B cell (primary cell): Measurements from ENCODE around the gene SIRT3. TPM values are rescaled to one million over a fixed set of nuclear protein-coding genes. Genes with fewer than 3 reads are reported as not detected.

ENCODE experiments used
- ATAC-seq: fragments of 200-7000 bp; cut with Tn5 transposase; one replicate; pipeline ENCODE4 v1.10.0; 2021; ENCODE audit warnings: low read depth, mild to moderate bottlenecking, moderate number of reproducible peaks, moderate library complexity
- CTCF ChIA-PET: fragments of 350-600 bp; sonication (Branson Sonifier 250); formaldehyde crosslinking; loops from one replicate; lab custom pipeline; 2021; ENCODE audit warnings: antibody characterized with exemption, inconsistent platforms; lab: Charles Lee
- POLR2A ChIA-PET: fragments of 350-600 bp; sonication (Branson Sonifier 250); formaldehyde crosslinking; loops from one replicate; lab custom pipeline; 2021; ENCODE audit warnings: antibody characterized with exemption; lab: Charles Lee
- DNase-seq: peaks from one replicate; pipeline ENCODE4 v3.0.0; 2013
- H2AFZ ChIP-seq: 2 replicates; pipeline ENCODE4 v1.6.1; 2012; ENCODE audit warnings: mild to moderate bottlenecking, low read depth, low read length; ENCODE audit not compliant: insufficient read depth, poor library complexity, severe bottlenecking
- H3K27ac ChIP-seq, 2 donors: 1 replicate in 1 of 2; 2 replicates in 1 of 2; pipeline ENCODE4 v1.5.1; 2012 to 2013; ENCODE audit warnings: low read length in 2 of 2, mild to moderate bottlenecking in 2 of 2, moderate library complexity in 1 of 2
- H3K27me3 ChIP-seq, 4 experiments: fragments of 200-600 bp in 1 of 4; sonication (generic) in 1 of 4; replicated peaks in 1 of 4; 1 replicate in 2 of 4; 2 replicates in 2 of 4; pipeline versions ENCODE4 v1.6.1 to v1.7.0; 2013 to 2016; ENCODE audit warnings: low read length in 3 of 4, mild to moderate bottlenecking in 2 of 4, mixed read lengths in 1 of 4, moderate library complexity in 1 of 4; ENCODE audit not compliant: insufficient read depth in 4 of 4, control insufficient read depth in 3 of 4; ENCODE audit errors: control extremely low read depth in 1 of 4
- H3K36me3 ChIP-seq, 2 experiments: replicated peaks in 1 of 2; 1 replicate in 1 of 2; 2 replicates in 1 of 2; pipeline versions ENCODE4 v1.6.1 to v1.7.1; 2013; ENCODE audit warnings: low read length in 1 of 2; ENCODE audit not compliant: insufficient read depth in 2 of 2, control insufficient read depth in 1 of 2; ENCODE audit errors: control extremely low read depth in 1 of 2, extremely low read depth in 1 of 2
- H3K4me1 ChIP-seq, 2 donors: fragments of 200-600 bp in 1 of 2; sonication (generic) in 1 of 2; 1 replicate in 1 of 2; 2 replicates in 1 of 2; pipeline versions ENCODE4 v1.5.1 to v1.6.1; 2013 to 2017; ENCODE audit warnings: low read length in 2 of 2; ENCODE audit not compliant: control insufficient read depth in 2 of 2, insufficient read depth in 2 of 2
- H3K4me2 ChIP-seq: replicated peaks from 2 replicates; pipeline ENCODE3; 2012; ENCODE audit warnings: mild to moderate bottlenecking, low read depth, low read length; ENCODE audit not compliant: poor library complexity, severe bottlenecking
- H3K4me3 ChIP-seq, 5 experiments: fragments of 200-600 bp in 1 of 5; sonication (generic) in 1 of 5; 1 replicate in 3 of 5; 2 replicates in 2 of 5; pipeline versions ENCODE4 v1.5.1 to v1.7.0; 2011 to 2016; ENCODE audit warnings: low read length in 4 of 5, mild to moderate bottlenecking in 4 of 5, low read depth in 2 of 5, control low read depth in 1 of 5, moderate library complexity in 1 of 5; ENCODE audit not compliant: insufficient read depth in 1 of 5; ENCODE audit errors: control extremely low read depth in 1 of 5, extremely low read depth in 1 of 5
- H3K79me2 ChIP-seq: fragments of 200-600 bp; sonication (generic); one replicate; pipeline ENCODE4 v1.6.0; 2016; ENCODE audit warnings: low read length; ENCODE audit not compliant: control insufficient read depth, insufficient read depth
- H3K9ac ChIP-seq: fragments of 200-600 bp; sonication (generic); 2 replicates; pipeline ENCODE4 v1.6.1; 2017; ENCODE audit warnings: mild to moderate bottlenecking, low read length, moderate library complexity
- H3K9me3 ChIP-seq, 3 donors: one replicate each; pipeline versions ENCODE4 v1.6.1 to v1.7.1; 2013; ENCODE audit warnings: low read length in 2 of 3; ENCODE audit not compliant: control insufficient read depth in 2 of 3, insufficient read depth in 1 of 3; ENCODE audit errors: control extremely low read depth in 1 of 3
- H4K20me1 ChIP-seq: 2 replicates; pipeline ENCODE4 v1.6.0; 2012; ENCODE audit warnings: mild to moderate bottlenecking, low read length; ENCODE audit not compliant: insufficient read depth, control insufficient read depth, poor library complexity, severe bottlenecking
- H3K27ac Mint-ChIP-seq: one replicate; pipeline ENCODE4 v1.8.0; 2021; ENCODE audit warnings: mixed read lengths
- H3K27me3 Mint-ChIP-seq: one replicate; pipeline ENCODE4 v1.8.0; 2021; ENCODE audit warnings: mixed read lengths
- H3K4me1 Mint-ChIP-seq: one replicate; pipeline ENCODE4 v1.8.0; 2021; ENCODE audit warnings: mixed read lengths
- H3K4me3 Mint-ChIP-seq: one replicate; pipeline ENCODE4 v1.8.0; 2021; ENCODE audit warnings: mixed read lengths
- H3K9me3 Mint-ChIP-seq: one replicate; pipeline ENCODE4 v1.8.0; 2022; ENCODE audit warnings: mixed read lengths; ENCODE audit not compliant: insufficient read depth
- CTCF ChIP-seq: fragments of 200-600 bp; IDR thresholded peaks from one replicate; pipeline ENCODE4 v1.8.0; 2022; ENCODE audit warnings: antibody characterized with exemption, mild to moderate bottlenecking
- EZH2 ChIP-seq: IDR thresholded peaks from 2 replicates; pipeline ENCODE4 v1.6.1; 2012; ENCODE audit warnings: borderline replicate concordance, low read depth, mild to moderate bottlenecking, moderate library complexity, low read length; ENCODE audit not compliant: insufficient read depth, poor library complexity, severe bottlenecking
- WGBS: methylation state at CpG from one replicate; pipeline ENCODE4 v1.1.5; 2013; ENCODE audit warnings: missing lambda C conversion rate; ENCODE audit not compliant: insufficient coverage; 5-methylcytosine and 5-hydroxymethylcytosine counted together
- intact Hi-C: fragments of 100-400 bp; cut with micrococcal nuclease; formaldehyde crosslinking; loops from one replicate; pipeline ENCODE4 v1.10.0; 2022
- polyA plus RNA-seq: library from polyadenylated mRNA; depleted of rRNA; stranded (reverse); fragments of >200 nt; gene quantifications from 2 replicates; pipeline ENCODE4 v1.2.3, GENCODE V29; 2012
- total RNA-seq, 2 donors: library from RNA; stranded (reverse); fragments of 120-200 nt in 1 of 2; gene quantifications; 1 replicate in 1 of 2; 2 replicates in 1 of 2; pipeline versions ENCODE4 v1.2.3 to v1.2.4, GENCODE V29; 2013 to 2022

The SIRT3 gene
- total and polyA plus RNA-seq, 2 donors (not counting 1 experiment from before 2014, with no cell fraction given): 22.9 to 27.9 TPM

DNA sequence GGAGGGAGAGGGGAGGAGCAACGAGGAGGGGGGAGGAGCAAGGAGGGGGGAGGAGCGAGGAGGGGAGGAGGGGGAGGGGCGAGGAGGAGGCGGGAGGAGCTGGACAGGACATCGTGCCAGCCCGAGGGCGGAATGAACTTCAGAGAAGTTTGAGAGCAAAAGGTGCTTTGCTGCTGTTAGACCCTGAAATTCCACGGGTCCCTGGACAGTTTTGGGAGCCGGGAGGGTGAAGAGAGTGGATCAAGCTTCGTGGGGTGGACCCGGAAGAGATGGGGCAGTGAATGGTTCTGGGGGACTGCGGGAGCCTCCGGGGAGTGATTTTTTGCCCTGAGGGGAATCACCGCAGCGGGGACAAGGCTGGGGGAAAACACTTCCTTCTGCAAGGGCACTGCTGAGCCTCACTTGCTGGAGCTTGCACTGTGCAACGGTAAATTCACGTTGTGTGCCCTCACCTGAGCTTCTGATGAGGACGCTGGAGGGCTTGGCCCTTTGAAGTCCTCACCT lies 31.4 kb upstream of the SIRT3 start:
- DNase-seq (peak; percentile 86), ATAC-seq (peak; percentile 36)
- Mint-ChIP-seq H3K4me3 (peak overlapping the region; percentile 91), H3K27me3 (no peaks in the 10 kb centered on the region), H3K4me1 (peaks cover 34% of the 10 kb centered on the region), H3K27ac (peak overlapping the region; percentile 94), H3K9me3 (peaks cover 2% of the 10 kb centered on the region)
- Histone ChIP-seq H3K79me2 (peaks cover 11% of the 10 kb centered on the region), H3K27ac (peak overlapping the region; percentile 96 to 98), H3K4me3 (peak overlapping the region; percentile 62 to 85 (median 67)), H3K27me3 (no peaks in the 10 kb centered on the region), H3K36me3 (no peaks in the 10 kb centered on the region), H3K4me1 (peaks cover 25 to 32% of the 10 kb centered on the region in 2 donors), H3K9ac (peak overlapping the region; percentile 82), H2AFZ (peak overlapping the region; percentile 76), H3K4me2 (peak overlapping the region; percentile 96), H4K20me1 (no peaks in the 10 kb centered on the region), H3K9me3 (peaks cover 0 to 18% (median 5%) of the 10 kb centered on the region in 3 donors)
- TF ChIP-seq EZH2: no peak
- TF ChIP-seq CTCF: no peak
- ChIA-PET POLR2A (interaction anchor here (0.6 to 3.9 kb wide), 20 partner anchors 10 to 1580 kb away, joined by 3 to 34 read pairs (median 6); partner anchors contain the start of genes BET1L, IFITM2, PGGHG and PNPLA2), CTCF (interaction anchor here (0.6 to 3.8 kb wide), 8 partner anchors 10 to 140 kb away, joined by 3 to 49 read pairs (median 8); partner anchors contain the start of genes BET1L, NLRP6 and RIC8A)
- WGBS: 2% methylated on average over 16 of the region's 18 CpGs
- intact Hi-C loops: loop anchor here (5.0 kb wide), 1 partner anchor 40 kb away; the partner anchor contains the start of gene IFITM2
